ENCODE measurements around the gene TEX44.

GRCh38 chr2:231640241-231640640, 47.6 kb downstream of the TEX44 start:
- TF ChIP-seq CTCF (IDR thresholded peaks at IDR 0.05): no peak
- TF ChIP-seq POLR2A (IDR thresholded peaks at IDR 0.05): no peak
- no peak for TF ChIP-seq POLR2AphosphoS5 (IDR thresholded peaks at IDR 0.05)

Measured in breast epithelium (tissue), 3 donors.